SK-N-SH treated with all-trans-retinoic acid at 6 μM for 48 hours (cell line): ENCODE measurements around the gene CD151.

Experiments
- ARNTL ChIP-seq: fragments of 450-650 bp; formaldehyde crosslinking; IDR thresholded peaks from 2 replicates; pipeline ENCODE4 v1.5.0; 2020; ENCODE audit warnings: low read depth, mild to moderate bottlenecking, moderate library complexity, borderline replicate concordance
- ISL1 ChIP-seq: fragments of 250-450 bp; sonication (Bioruptor Pico); IDR thresholded peaks from 2 replicates; pipeline ENCODE4 v2.1.2; 2022; ENCODE audit warnings: mild to moderate bottlenecking, moderate library complexity
- PATZ1 ChIP-seq: fragments of 250-450 bp; sonication (Bioruptor Pico); IDR thresholded peaks from 2 replicates; pipeline ENCODE4 v1.8.0; 2020; ENCODE audit warnings: mild to moderate bottlenecking, moderate library complexity, borderline replicate concordance
- POU6F1 ChIP-seq: fragments of 250-450 bp; sonication (Bioruptor Pico); IDR thresholded peaks from 2 replicates; pipeline ENCODE4 v1.8.0; 2021; ENCODE audit warnings: low read depth, mild to moderate bottlenecking, moderate library complexity, borderline replicate concordance
- RARB ChIP-seq: fragments of 250-450 bp; sonication (Bioruptor Pico); IDR thresholded peaks from 2 replicates; pipeline ENCODE4 v1.8.0; 2021; ENCODE audit warnings: mild to moderate bottlenecking, moderate library complexity
- SNAI2 ChIP-seq: fragments of 250-450 bp; sonication (Bioruptor Pico); IDR thresholded peaks from 2 replicates; pipeline ENCODE4 v1.5.0; 2020; ENCODE audit warnings: mild to moderate bottlenecking, moderate library complexity
- TOX ChIP-seq: fragments of 250-450 bp; sonication (Bioruptor Pico); IDR thresholded peaks from 2 replicates; pipeline ENCODE4 v1.8.0; 2021; ENCODE audit warnings: mild to moderate bottlenecking, moderate library complexity, borderline replicate concordance
- ZFP3 ChIP-seq: fragments of 250-450 bp; sonication (Bioruptor Pico); IDR thresholded peaks from 2 replicates; pipeline ENCODE4 v1.5.0; 2020; ENCODE audit warnings: mild to moderate bottlenecking, moderate library complexity

DNA sequence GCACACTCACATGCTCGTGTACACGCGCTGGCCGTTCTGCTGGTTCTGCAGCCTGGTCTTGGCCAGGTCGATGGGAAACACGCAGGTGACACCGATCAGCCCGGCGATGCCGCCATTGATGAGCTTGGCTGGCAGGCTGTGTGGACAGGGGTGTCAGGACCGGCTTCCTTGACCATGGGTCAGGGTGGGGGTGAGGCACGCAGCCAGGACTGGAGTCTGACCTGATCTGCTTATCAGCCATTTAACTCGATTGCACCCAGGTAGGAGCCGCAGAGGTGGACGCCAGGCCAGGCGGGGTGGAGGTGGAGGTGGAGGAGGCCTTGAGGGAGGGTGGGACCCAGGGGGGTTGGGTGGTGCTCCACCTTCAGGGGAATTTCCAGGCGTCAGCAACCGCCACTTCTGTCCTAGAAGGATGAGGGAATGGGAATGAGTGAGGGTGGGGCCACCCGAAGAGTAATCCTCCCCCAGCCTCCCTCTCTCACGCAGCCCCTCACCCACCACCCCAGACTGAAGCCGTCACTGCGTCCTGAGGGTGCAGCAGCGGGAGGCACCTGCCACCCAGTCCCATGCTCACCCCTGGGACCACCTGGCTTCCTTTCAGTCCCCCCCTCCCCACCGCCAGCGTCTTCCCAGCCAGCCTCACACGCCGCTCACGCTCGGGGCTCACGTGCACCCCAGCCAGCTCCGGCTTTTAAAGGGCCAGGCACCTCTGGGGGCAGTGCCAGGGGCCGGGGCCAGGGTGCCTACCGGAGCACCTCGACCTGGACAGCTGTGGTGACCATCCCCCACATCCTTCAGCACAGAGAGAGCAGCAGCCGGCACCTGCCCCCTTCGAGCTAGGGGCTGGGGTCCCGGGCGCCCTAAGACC is 37.8 kb upstream of the CD151 start:
- TF ChIP-seq ISL1 (no peak), PATZ1 (CRISPR knock-in tag) (no peak), TOX (CRISPR knock-in tag) (no peak), ARNTL (CRISPR knock-in tag) (no peak), RARB (CRISPR knock-in tag) (no peak), ZFP3 (CRISPR knock-in tag) (no peak), POU6F1 (CRISPR knock-in tag) (no peak), SNAI2 (CRISPR knock-in tag) (no peak)
